HEK293 (cell line): ENCODE data around the gene MCFD2.
A peak's percentile ranks its signal among the peaks of the same experiment; 100 is the strongest.

ENCODE experiments used
- CTCF ChIA-PET: fragments of 350-600 bp; formaldehyde crosslinking; extraction: SDS; loops from one replicate; lab custom pipeline; 2021; ENCODE audit warnings: antibody characterized with exemption; lab: Yijun Ruan, JAX
- POLR2A ChIA-PET: fragments of 300-600 bp; formaldehyde crosslinking; extraction: SDS; loops from one replicate; lab custom pipeline; 2020; ENCODE audit warnings: antibody characterized with exemption, inconsistent platforms; lab: Yijun Ruan, JAX
- H3K27ac ChIP-seq: fragments of 200-500 bp; sonication (Bioruptor generic); 2 replicates; pipeline ENCODE4 v1.5.1; 2014; ENCODE audit warnings: low read depth, low read length, control low read depth, inconsistent platforms; ENCODE audit errors: extremely low read depth
- H3K36me3 ChIP-seq, 2 experiments: fragments of 200-500 bp in 1 of 2; sonication (Bioruptor generic) in 1 of 2; 1 replicate in 1 of 2; 2 replicates in 1 of 2; pipeline ENCODE4 v1.5.1; 2014 to 2017; ENCODE audit warnings: inconsistent platforms in 2 of 2, low read length in 2 of 2; ENCODE audit not compliant: control insufficient read depth in 2 of 2, insufficient read depth in 1 of 2
- H3K4me1 ChIP-seq: fragments of 200-500 bp; sonication (Bioruptor generic); 2 replicates; pipeline ENCODE4 v1.5.1; 2014; ENCODE audit warnings: mild to moderate bottlenecking, low read length, inconsistent platforms; ENCODE audit not compliant: control insufficient read depth, insufficient read depth
- H3K4me3 ChIP-seq: 2 replicates; pipeline ENCODE4 v1.5.1; 2011; ENCODE audit warnings: low read depth, mild to moderate bottlenecking, control low read depth, low read length, moderate library complexity
- H3K9me3 ChIP-seq: fragments of 200-500 bp; sonication (Bioruptor generic); 2 replicates; pipeline ENCODE4 v1.5.1; 2014; ENCODE audit warnings: low read depth, low read length, inconsistent platforms; ENCODE audit not compliant: control insufficient read depth, insufficient read depth
- BCL11B ChIP-seq: fragments of 450-650 bp; formaldehyde crosslinking; IDR thresholded peaks from 2 replicates; pipeline ENCODE4 v1.5.1; 2016; ENCODE audit warnings: low read depth, missing biosample characterization, missing genetic modification characterization
- GFI1B ChIP-seq: fragments of 450-650 bp; formaldehyde crosslinking; IDR thresholded peaks from 2 replicates; pipeline ENCODE4 v1.5.1; 2016; ENCODE audit warnings: missing biosample characterization, missing genetic modification characterization
- SCRT2 ChIP-seq: fragments of 450-650 bp; formaldehyde crosslinking; IDR thresholded peaks from 2 replicates; pipeline ENCODE4 v1.5.1; 2016; ENCODE audit warnings: missing biosample characterization, missing genetic modification characterization
- ZBTB1 ChIP-seq: fragments of 450-650 bp; formaldehyde crosslinking; IDR thresholded peaks from 2 replicates; pipeline ENCODE4 v1.5.1; 2016; ENCODE audit warnings: missing biosample characterization, missing genetic modification characterization
- ZBTB17 ChIP-seq: fragments of 450-650 bp; formaldehyde crosslinking; IDR thresholded peaks from 2 replicates; pipeline ENCODE4 v1.5.1; 2016; ENCODE audit warnings: missing biosample characterization, missing genetic modification characterization
- ZBTB20 ChIP-seq: fragments of 450-650 bp; formaldehyde crosslinking; IDR thresholded peaks from 2 replicates; pipeline ENCODE4 v1.5.1; 2016; ENCODE audit warnings: missing biosample characterization, missing genetic modification characterization
- ZBTB48 ChIP-seq: fragments of 450-650 bp; formaldehyde crosslinking; IDR thresholded peaks from 2 replicates; pipeline ENCODE4 v1.5.1; 2016; ENCODE audit warnings: missing biosample characterization, missing genetic modification characterization
- ZNF133 ChIP-seq: fragments of 450-650 bp; formaldehyde crosslinking; IDR thresholded peaks from 2 replicates; pipeline ENCODE4 v1.5.1; 2016; ENCODE audit warnings: missing biosample characterization, missing genetic modification characterization
- ZNF274 ChIP-seq, 2 experiments: fragments of 200-500 bp in 1 of 2; fragments of 450-650 bp in 1 of 2; sonication (Bioruptor generic) in 1 of 2; formaldehyde crosslinking in 1 of 2; IDR thresholded peaks; 2 replicates each; pipeline versions ENCODE4 v1.5.1 to v1.6.1; 2014 to 2016; ENCODE audit warnings: borderline replicate concordance in 1 of 2, inconsistent platforms in 1 of 2, low read length in 1 of 2, missing biosample characterization in 1 of 2, missing genetic modification characterization in 1 of 2
- ZNF280D ChIP-seq: fragments of 450-650 bp; formaldehyde crosslinking; IDR thresholded peaks from 2 replicates; pipeline ENCODE4 v1.5.1; 2016; ENCODE audit warnings: missing biosample characterization, missing genetic modification characterization
- ZNF311 ChIP-seq: fragments of 450-650 bp; formaldehyde crosslinking; IDR thresholded peaks from 2 replicates; pipeline ENCODE4 v1.5.1; 2017; ENCODE audit warnings: missing biosample characterization, missing genetic modification characterization, borderline replicate concordance
- ZNF335 ChIP-seq: fragments of 450-650 bp; formaldehyde crosslinking; conservative IDR thresholded peaks from 2 replicates; pipeline ENCODE4 v1.5.1; 2016; ENCODE audit warnings: missing biosample characterization, missing genetic modification characterization
- ZNF529 ChIP-seq: fragments of 450-650 bp; formaldehyde crosslinking; IDR thresholded peaks from 2 replicates; pipeline ENCODE4 v1.5.1; 2017; ENCODE audit warnings: missing genetic modification characterization, missing biosample characterization; ENCODE audit not compliant: insufficient replicate concordance
- ZNF544 ChIP-seq: fragments of 450-650 bp; formaldehyde crosslinking; IDR thresholded peaks from 2 replicates; pipeline ENCODE4 v1.5.0; 2017; ENCODE audit warnings: missing biosample characterization, missing genetic modification characterization
- ZNF558 ChIP-seq: fragments of 450-650 bp; formaldehyde crosslinking; IDR thresholded peaks from 2 replicates; pipeline ENCODE4 v1.5.1; 2016; ENCODE audit warnings: missing biosample characterization, missing genetic modification characterization
- ZNF792 ChIP-seq: fragments of 450-650 bp; formaldehyde crosslinking; IDR thresholded peaks from 2 replicates; pipeline ENCODE4 v1.5.1; 2016; ENCODE audit warnings: missing biosample characterization, missing genetic modification characterization
- TF ChIP-seq, protein P1 (sequence below): fragments of 450-650 bp; formaldehyde crosslinking; IDR thresholded peaks from 2 replicates; pipeline ENCODE4 v1.5.1; 2016; ENCODE audit warnings: missing biosample characterization, missing genetic modification characterization
- TF ChIP-seq, protein P2 (sequence below): fragments of 450-650 bp; formaldehyde crosslinking; IDR thresholded peaks from 2 replicates; pipeline ENCODE4 v1.5.1; 2017; ENCODE audit warnings: missing biosample characterization, missing genetic modification characterization
- TF ChIP-seq, protein P3 (sequence below): fragments of 450-650 bp; formaldehyde crosslinking; IDR thresholded peaks from 2 replicates; pipeline ENCODE4 v1.5.1; 2016; ENCODE audit warnings: missing biosample characterization, missing genetic modification characterization, borderline replicate concordance
- TF ChIP-seq, protein P4 (sequence below): sonication (generic); formaldehyde crosslinking; IDR thresholded peaks from 2 replicates; pipeline ENCODE4 v1.8.1; 2022; ENCODE audit warnings: mild to moderate bottlenecking, moderate library complexity, missing genetic modification reagents

MCFD2 gene

GRCh38 chr2:46942143-46942526 is 26.5 kb upstream of the MCFD2 start (continued):
- TF ChIP-seq ZNF311 (tag by site-specific recombination) (no peak), ZNF274 (IDR thresholded peaks at IDR 0.05; ENCODE audit: low read length) (no peak), ZNF274 (tag by site-specific recombination; IDR thresholded peaks at IDR 0.05; ENCODE audit: borderline replicate concordance) (no peak), ZBTB17 (no peak), ZBTB20 (tag by site-specific recombination) (peak; percentile 78), ZNF529 (tag by site-specific recombination) (no peak), SCRT2 (peak; percentile 4; the same call in 1 of the 2 replicates), ZNF335 (tag by site-specific recombination) (peak; percentile 57; the same call in 1 of the 2 replicates), ZBTB48 (tag by site-specific recombination) (peak; percentile 3; the same call in 1 of the 2 replicates), GFI1B (tag by site-specific recombination) (no peak), ZNF133 (no peak)
- TF ChIP-seq, protein P1, sequence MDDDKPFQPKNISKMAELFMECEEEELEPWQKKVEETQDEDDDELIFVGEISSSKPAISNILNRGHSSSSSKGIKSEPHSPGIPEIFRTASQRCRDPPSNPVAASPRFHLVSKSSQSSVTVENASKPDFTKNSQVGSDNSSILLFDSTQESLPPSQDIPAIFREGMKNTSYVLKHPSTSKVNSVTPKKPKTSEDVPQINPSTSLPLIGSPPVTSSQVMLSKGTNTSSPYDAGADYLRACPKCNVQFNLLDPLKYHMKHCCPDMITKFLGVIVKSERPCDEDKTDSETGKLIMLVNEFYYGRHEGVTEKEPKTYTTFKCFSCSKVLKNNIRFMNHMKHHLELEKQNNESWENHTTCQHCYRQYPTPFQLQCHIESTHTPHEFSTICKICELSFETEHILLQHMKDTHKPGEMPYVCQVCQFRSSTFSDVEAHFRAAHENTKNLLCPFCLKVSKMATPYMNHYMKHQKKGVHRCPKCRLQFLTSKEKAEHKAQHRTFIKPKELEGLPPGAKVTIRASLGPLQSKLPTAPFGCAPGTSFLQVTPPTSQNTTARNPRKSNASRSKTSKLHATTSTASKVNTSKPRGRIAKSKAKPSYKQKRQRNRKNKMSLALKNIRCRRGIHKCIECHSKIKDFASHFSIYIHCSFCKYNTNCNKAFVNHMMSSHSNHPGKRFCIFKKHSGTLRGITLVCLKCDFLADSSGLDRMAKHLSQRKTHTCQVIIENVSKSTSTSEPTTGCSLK (tag by site-specific recombination), result no peak

- TF ChIP-seq ZBTB1 (tag by site-specific recombination) (no peak), BCL11B (tag by site-specific recombination) (no peak), ZNF280D (no peak), ZNF544 (tag by site-specific recombination) (no peak), ZNF558 (no peak), ZNF792 (tag by site-specific recombination) (no peak)
- TF ChIP-seq, protein P2, sequence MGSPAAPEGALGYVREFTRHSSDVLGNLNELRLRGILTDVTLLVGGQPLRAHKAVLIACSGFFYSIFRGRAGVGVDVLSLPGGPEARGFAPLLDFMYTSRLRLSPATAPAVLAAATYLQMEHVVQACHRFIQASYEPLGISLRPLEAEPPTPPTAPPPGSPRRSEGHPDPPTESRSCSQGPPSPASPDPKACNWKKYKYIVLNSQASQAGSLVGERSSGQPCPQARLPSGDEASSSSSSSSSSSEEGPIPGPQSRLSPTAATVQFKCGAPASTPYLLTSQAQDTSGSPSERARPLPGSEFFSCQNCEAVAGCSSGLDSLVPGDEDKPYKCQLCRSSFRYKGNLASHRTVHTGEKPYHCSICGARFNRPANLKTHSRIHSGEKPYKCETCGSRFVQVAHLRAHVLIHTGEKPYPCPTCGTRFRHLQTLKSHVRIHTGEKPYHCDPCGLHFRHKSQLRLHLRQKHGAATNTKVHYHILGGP (tag by site-specific recombination), result no peak
- TF ChIP-seq, protein P3, sequence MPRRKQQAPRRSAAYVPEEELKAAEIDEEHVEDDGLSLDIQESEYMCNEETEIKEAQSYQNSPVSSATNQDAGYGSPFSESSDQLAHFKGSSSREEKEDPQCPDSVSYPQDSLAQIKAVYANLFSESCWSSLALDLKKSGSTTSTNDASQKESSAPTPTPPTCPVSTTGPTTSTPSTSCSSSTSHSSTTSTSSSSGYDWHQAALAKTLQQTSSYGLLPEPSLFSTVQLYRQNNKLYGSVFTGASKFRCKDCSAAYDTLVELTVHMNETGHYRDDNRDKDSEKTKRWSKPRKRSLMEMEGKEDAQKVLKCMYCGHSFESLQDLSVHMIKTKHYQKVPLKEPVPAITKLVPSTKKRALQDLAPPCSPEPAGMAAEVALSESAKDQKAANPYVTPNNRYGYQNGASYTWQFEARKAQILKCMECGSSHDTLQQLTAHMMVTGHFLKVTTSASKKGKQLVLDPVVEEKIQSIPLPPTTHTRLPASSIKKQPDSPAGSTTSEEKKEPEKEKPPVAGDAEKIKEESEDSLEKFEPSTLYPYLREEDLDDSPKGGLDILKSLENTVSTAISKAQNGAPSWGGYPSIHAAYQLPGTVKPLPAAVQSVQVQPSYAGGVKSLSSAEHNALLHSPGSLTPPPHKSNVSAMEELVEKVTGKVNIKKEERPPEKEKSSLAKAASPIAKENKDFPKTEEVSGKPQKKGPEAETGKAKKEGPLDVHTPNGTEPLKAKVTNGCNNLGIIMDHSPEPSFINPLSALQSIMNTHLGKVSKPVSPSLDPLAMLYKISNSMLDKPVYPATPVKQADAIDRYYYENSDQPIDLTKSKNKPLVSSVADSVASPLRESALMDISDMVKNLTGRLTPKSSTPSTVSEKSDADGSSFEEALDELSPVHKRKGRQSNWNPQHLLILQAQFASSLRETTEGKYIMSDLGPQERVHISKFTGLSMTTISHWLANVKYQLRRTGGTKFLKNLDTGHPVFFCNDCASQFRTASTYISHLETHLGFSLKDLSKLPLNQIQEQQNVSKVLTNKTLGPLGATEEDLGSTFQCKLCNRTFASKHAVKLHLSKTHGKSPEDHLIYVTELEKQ (tag by site-specific recombination), result no peak
- TF ChIP-seq, protein P4, sequence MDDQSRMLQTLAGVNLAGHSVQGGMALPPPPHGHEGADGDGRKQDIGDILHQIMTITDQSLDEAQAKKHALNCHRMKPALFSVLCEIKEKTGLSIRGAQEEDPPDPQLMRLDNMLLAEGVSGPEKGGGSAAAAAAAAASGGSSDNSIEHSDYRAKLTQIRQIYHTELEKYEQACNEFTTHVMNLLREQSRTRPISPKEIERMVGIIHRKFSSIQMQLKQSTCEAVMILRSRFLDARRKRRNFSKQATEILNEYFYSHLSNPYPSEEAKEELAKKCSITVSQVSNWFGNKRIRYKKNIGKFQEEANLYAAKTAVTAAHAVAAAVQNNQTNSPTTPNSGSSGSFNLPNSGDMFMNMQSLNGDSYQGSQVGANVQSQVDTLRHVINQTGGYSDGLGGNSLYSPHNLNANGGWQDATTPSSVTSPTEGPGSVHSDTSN (CRISPR knock-in tag), result no peak
- POLR2A ChIA-PET, result no interaction called here
- peaks cover 3% of the 10 kb centered on the region for H3K4me1 ChIP-seq
- no peaks in the 10 kb centered on the region for H3K9me3 ChIP-seq
- no peak overlapping the region for H3K4me3 ChIP-seq
- H3K36me3 ChIP-seq, result no peaks in the 10 kb centered on the region
- no peak overlapping the region for H3K27ac ChIP-seq
- CTCF ChIA-PET, result no interaction called here
Measured at GRCh38 chr2:46939626-46940359, 24.2 kb upstream of the MCFD2 start.
